Globus pallidus (tissue), 1 donor: ENCODE data around the gene QPCTL.
"Not testable (repeated sequence)": the region's sequence is repeated elsewhere in the genome, so short reads cannot be mapped to it uniquely, and the experiment has no call there.

Experiments used
- DNase-seq: peaks from one replicate; pipeline ENCODE4 v3.0.0-alpha.2; 2015; ENCODE audit warnings: low spot score

Gene QPCTL

DNA sequence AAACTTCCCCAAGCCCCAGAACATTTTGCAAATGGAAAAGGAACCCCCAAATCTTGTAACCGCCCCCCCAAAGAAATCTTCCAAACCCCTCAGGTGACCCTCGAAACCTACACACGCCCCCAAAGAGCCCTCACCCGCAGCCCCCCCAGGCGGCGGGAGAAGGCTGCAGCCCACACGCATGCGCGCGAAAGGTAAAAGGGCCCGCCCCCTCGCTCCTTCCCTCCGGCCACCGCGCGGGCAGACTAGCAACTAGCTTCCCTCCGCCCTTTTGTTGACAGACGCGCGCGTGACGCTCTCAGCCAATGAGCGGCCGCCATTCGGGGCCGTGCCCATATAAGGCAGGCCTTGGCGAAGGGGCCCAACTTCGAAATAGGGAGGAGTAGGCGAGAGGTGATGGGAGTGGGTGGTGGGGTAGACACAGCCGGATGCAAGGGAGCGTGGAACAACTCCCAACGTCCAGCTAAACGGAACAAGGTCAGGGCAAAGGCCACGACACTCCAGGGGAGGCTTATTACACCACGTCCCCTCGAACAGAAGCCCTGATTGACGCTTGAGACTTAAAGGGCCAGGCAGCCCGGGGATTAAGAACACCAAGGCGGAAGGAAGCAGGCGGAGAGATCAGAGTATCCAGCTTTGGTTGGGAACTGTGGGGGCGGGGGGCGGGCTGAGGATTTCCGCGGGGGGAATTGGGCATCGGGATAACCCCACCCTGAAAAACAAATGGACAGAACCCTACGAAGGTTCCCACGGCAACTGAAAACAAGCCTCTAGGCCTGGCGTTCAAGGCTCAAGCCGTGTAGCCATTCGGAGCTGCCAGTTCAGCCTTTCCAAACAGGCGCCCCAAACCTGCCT, 24.9 kb downstream of the QPCTL start:
- DNase-seq = peak; percentile 99

DNA sequence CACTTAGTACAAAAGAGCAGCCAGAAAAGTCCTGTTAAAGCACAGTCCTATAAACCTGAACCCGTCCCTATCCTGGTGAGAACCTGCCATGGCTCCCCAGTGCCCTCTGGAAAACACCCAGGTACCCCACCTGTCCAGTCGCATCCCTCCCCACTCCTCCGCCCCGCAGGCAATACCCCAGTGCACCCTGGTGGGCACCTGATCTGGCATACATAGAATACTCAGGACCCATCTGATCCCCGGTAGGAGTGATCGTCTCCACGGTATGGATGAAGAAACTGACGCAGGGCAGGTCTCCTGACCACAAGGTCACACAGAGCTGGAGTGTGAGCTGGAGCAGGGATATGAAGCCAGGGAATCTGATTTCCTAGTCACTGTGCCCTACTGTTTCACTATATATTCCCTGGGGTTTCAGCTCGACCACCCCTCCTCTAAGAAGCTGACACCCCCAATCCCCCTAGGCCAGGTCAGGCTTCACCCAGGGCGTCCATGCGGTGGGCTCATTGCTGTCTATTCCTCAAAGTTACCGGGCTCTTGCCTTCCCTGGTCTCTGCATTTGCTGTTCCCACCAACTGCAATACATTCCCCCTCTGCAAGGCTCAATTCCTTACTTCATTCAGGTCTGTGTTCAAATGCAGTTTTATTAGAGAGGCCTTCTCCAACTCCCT, 25.7 kb downstream of the QPCTL start:
- DNase-seq = no peak

DNA sequence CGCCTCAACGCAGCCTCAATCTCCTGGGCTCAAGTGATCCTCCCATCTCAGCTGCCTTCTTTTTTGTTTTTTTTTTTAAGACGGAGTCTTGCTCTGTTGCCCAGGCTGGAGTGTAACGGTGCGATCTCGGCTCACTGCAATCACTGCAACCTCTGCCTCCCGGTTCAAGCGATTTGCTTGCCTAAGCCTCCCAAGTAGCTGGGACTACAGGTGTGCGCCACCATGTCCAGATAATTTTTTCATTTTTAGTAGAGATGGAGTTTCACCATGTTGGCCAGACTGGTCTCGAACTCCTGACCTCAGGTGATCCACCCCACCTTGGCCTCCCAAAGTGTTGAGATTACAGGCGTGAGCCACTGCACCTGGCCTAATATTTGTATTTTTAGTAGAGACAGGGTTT, 27.6 kb downstream of the QPCTL start:
- not testable (repeated sequence) for DNase-seq

GRCh38 chr19:45728683-45729082, 36.2 kb downstream of the QPCTL start:
- DNase-seq = not testable (repeated sequence)

- no peak for DNase-seq
Observed at GRCh38 chr19:45729800-45730290, 37.4 kb downstream of the QPCTL start.

DNA sequence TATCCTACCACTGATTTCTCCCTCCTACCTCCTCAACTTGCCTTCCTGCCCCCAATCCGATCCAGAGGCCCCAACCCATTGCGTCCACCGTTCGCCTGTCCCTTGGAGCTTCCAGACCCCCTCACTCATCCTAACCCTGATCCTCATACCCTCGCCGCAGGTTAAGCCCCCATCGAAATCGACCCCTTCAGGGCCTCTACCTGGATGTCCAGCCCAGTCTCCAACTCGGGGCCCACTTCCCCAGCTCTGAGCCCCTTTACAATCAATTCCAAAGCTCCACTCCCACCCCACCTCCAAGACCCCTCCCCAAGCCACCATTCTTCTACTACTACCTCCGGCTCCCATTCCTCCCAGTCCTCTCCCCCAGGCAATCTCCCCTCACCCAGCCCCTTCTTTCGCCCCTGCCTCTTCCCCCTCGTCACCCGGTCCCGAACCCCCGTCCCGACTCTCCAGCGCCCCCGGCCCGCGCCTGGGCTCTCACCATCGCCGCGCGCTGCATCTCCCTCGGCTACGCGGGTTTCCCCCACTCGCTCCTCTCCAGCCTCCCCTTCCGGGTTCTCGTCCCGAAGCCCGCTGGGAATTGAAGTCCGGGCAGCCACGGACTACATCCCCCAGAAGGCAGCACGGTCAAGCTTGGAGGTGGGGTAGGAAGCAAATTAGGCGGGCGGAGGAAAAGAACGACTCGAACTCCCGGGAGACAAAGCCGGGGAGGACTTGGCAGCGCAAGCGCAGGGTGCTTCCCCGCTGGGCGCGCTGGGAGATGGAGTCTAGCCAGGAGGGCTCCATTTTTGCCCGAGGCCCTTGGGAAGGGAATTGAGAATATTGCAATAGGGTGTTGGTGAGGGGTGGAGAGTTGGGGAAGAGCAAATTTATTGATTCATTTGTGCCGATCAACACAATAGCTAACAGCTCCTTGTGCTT, 38.2 kb downstream of the QPCTL start, which contains the start of gene FBXO46:
Gene FBXO46, minus strand, starts transcription at position 529 of the 921 bp plus-strand sequence. CDS start 17,401 bp downstream, outside the sequence.
- peak; percentile 99 for DNase-seq

GRCh38 chr19:45733160-45733810, 40.8 kb downstream of the QPCTL start, which contains the start of gene MEIOSIN:
MEIOSIN (plus strand) TSS chr19:45733439; CDS start chr19:45735377, 1,938 bp downstream.
- DNase-seq = no peak

- no peak for DNase-seq
Observed at GRCh38 chr19:45739498-45740439, 47.3 kb downstream of the QPCTL start.

DNA sequence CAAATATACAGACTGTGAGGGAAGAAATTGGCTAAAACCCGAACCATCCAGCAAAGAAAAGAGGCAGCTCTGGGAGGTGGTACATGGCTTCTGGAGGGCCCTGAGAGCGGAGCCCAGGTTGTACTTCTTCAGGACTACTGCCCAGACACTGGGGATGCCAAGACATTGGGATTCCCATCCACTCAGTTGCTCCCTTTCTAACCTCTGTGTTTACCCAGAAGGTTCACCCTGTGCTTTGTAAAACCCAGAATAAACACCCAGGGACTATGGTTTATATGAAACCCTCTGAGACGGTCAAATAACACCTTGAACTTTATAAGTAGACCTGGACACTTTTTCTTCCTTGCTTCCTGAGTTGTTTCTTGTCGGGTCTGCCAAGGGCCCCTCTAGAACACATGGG, 50.5 kb downstream of the QPCTL start:
- no peak for DNase-seq

GRCh38 chr19:45745606-45746005, 53.1 kb downstream of the QPCTL start:
- DNase-seq = no peak

DNA sequence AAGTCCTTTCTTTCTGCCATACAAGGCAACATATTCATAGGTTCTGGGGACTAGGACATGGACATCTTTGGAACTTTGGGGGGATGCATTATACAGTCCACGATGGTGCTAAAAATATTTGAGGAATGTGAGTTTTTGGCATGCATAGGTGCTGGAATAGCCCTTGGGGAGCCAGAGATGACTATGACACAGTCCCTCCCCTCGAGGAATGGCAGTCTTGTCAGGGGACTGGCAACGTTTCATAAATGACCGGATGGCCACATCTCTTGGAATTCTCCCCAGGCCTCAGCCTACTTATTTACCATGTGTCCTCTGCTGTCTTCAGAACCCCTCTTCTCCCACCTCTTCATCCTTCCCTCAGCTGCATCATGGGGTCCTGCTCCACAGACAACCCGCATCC, 54.4 kb downstream of the QPCTL start:
- no peak for DNase-seq

- DNase-seq = no peak
Observed at GRCh38 chr19:45747513-45747912, 55.0 kb downstream of the QPCTL start.

GRCh38 chr19:45751483-45751882, 59.0 kb downstream of the QPCTL start:
- DNase-seq = not testable (repeated sequence)

GRCh38 chr19:45752639-45753038, 60.2 kb downstream of the QPCTL start:
- DNase-seq = no peak

GRCh38 chr19:45753548-45753947, 61.1 kb downstream of the QPCTL start:
- DNase-seq = no peak
